T-cell (primary cell): Measurements from ENCODE around the gene HINFP. TPM values are rescaled to one million over a fixed set of nuclear protein-coding genes. Genes with fewer than 3 reads are reported as not detected.

Experiments
- ATAC-seq, 4 experiments: fragments of 200-7000 bp in 3 of 4; fragments of 150-1000 bp in 1 of 4; cut with Tn5 transposase; replicated peaks in 1 of 4; 1 replicate in 3 of 4; 2 replicates in 1 of 4; pipeline ENCODE4 v1.10.0; 2021; ENCODE audit warnings: moderate library complexity in 3 of 4, mild to moderate bottlenecking in 2 of 4, moderate number of reproducible peaks in 1 of 4
- CTCF ChIA-PET, 2 donors: fragments of 300-600 bp; sonication (Branson Sonifier 250); formaldehyde crosslinking; loops; one replicate each; lab custom pipeline; 2022; ENCODE audit warnings: antibody characterized with exemption in 2 of 2; lab: Charles Lee
- POLR2A ChIA-PET, 2 donors: fragments of 300-600 bp; sonication (Branson Sonifier 250); formaldehyde crosslinking; loops; one replicate each; lab custom pipeline; 2022; ENCODE audit warnings: antibody characterized with exemption in 2 of 2; lab: Charles Lee
- DNase-seq, 35 experiments: peaks; one replicate each; pipeline versions ENCODE4 v3.0.0 to v3.0.0-alpha.2; 2013 to 2023
- H3K27ac ChIP-seq: one replicate; pipeline ENCODE4 v1.5.1; 2013; ENCODE audit warnings: low read length
- H3K27me3 ChIP-seq, 2 experiments: replicated peaks in 1 of 2; 1 replicate in 1 of 2; 2 replicates in 1 of 2; pipeline versions ENCODE4 v1.6.1 to v1.7.0; 2013; ENCODE audit warnings: low read length in 1 of 2, mixed read lengths in 1 of 2; ENCODE audit not compliant: control insufficient read depth in 2 of 2, insufficient read depth in 2 of 2; ENCODE audit errors: extremely low read depth in 1 of 2
- H3K36me3 ChIP-seq, 2 donors: 1 replicate in 1 of 2; 2 replicates in 1 of 2; pipeline versions ENCODE4 v1.6.1 to v1.7.0; 2013; ENCODE audit warnings: low read length in 1 of 2; ENCODE audit not compliant: control insufficient read depth in 2 of 2, insufficient read depth in 1 of 2; ENCODE audit errors: extremely low read depth in 1 of 2
- H3K4me1 ChIP-seq, 2 experiments: 1 replicate in 1 of 2; 2 replicates in 1 of 2; pipeline versions ENCODE4 v1.6.1 to v1.7.0; 2013; ENCODE audit warnings: low read length in 2 of 2, mixed read lengths in 1 of 2; ENCODE audit not compliant: insufficient read depth in 2 of 2, control insufficient read depth in 1 of 2; ENCODE audit errors: extremely low read depth in 1 of 2
- H3K4me3 ChIP-seq, 2 donors: 1 replicate in 1 of 2; 2 replicates in 1 of 2; pipeline versions ENCODE4 v1.5.1 to v1.7.0; 2013; ENCODE audit warnings: mild to moderate bottlenecking in 2 of 2, low read length in 1 of 2, moderate library complexity in 1 of 2; ENCODE audit not compliant: control insufficient read depth in 1 of 2; ENCODE audit errors: extremely low read depth in 1 of 2
- H3K9me3 ChIP-seq: 2 replicates; pipeline ENCODE4 v1.7.0; 2013
- H3K27ac Mint-ChIP-seq, 2 donors: one replicate each; pipeline ENCODE4 v1.8.0; 2020 to 2021; ENCODE audit warnings: mild to moderate bottlenecking in 2 of 2, mixed read lengths in 2 of 2
- H3K27me3 Mint-ChIP-seq, 2 donors: one replicate each; pipeline ENCODE4 v1.8.0; 2021 to 2022; ENCODE audit warnings: mixed read lengths in 2 of 2
- H3K36me3 Mint-ChIP-seq: one replicate; pipeline ENCODE4 v1.8.0; 2021; ENCODE audit warnings: mixed read lengths
- H3K4me1 Mint-ChIP-seq, 3 donors: one replicate each; pipeline ENCODE4 v1.8.0; 2020 to 2022; ENCODE audit warnings: mixed read lengths in 3 of 3, mild to moderate bottlenecking in 1 of 3
- H3K4me3 Mint-ChIP-seq, 3 donors: one replicate each; pipeline ENCODE4 v1.8.0; 2020 to 2022; ENCODE audit warnings: mild to moderate bottlenecking in 3 of 3, mixed read lengths in 3 of 3, moderate library complexity in 3 of 3
- H3K9me3 Mint-ChIP-seq, 3 donors: one replicate each; pipeline ENCODE4 v1.8.0; 2020 to 2022; ENCODE audit warnings: mixed read lengths in 3 of 3
- WGBS: methylation state at CpG from one replicate; pipeline ENCODE4 v1.1.5; 2013; ENCODE audit warnings: missing lambda C conversion rate; ENCODE audit not compliant: insufficient coverage; 5-methylcytosine and 5-hydroxymethylcytosine counted together
- total RNA-seq, 35 experiments: library from RNA in 6 of 35; stranded (reverse) in 6 of 35; fragments of 120-200 nt in 1 of 35; gene quantifications; one replicate each; pipeline versions ENCODE4 v1.2.1 to v1.2.4 and lab custom pipeline; 2013 to 2026

HINFP gene
- total RNA-seq, 5 donors from 2014 or later (not counting 1 experiment from before 2014, with no cell fraction given): 30.0 to 68.5 (median 56.7) TPM

- under 1% methylated on average over 19 of the region's 19 CpGs for WGBS
These were observed 26.6 kb upstream of the HINFP start for GRCh38 chr11:119094816-119095065.

GRCh38 chr11:119095066-119095880, 26.1 kb upstream of the HINFP start:
- POLR2A ChIA-PET: interaction anchor here (0.6 to 2.0 kb wide), 12 partner anchors 9 to 220 kb away, joined by 3 to 15 read pairs (median 4); partner anchors contain the start of genes C2CD2L (in 2 of the 2), VPS11 (in 2 of the 2), HINFP (in 1 of the 2) and HMBS (in 1 of the 2)
- Mint-ChIP-seq H3K4me3 (peak overlapping the region; percentile 88 to 98 (median 92)), H3K27me3 (no peaks in the 10 kb centered on the region), H3K4me1 (peaks cover 38 to 39% (median 38%) of the 10 kb centered on the region in 3 donors), H3K9me3 (no peaks in the 10 kb centered on the region), H3K36me3 (peaks cover 28% of the 10 kb centered on the region), H3K27ac (peak overlapping the region; percentile 90 to 93)
- under 1% methylated on average over 70 of the region's 79 CpGs for WGBS
- DNase-seq (peak; percentile 97 to 100 (median 99)), ATAC-seq (peak; percentile 85 to 90 (median 88))
- H3K9me3 ChIP-seq: no peaks in the 10 kb centered on the region
- peak overlapping the region; percentile 46 for H3K27ac ChIP-seq
- H3K4me3 ChIP-seq: peak overlapping the region; percentile 73 to 95
- H3K36me3 ChIP-seq: peaks cover 0 to 28% of the 10 kb centered on the region in 2 donors
- CTCF ChIA-PET: interaction anchor here (0.9 to 1.7 kb wide), 4 partner anchors 10 to 101 kb away, joined by 3 to 7 read pairs (median 5); partner anchors contain the start of genes C2CD2L (in 1 of the 2), HINFP (in 1 of the 2) and HMBS (in 1 of the 2)
- no peaks in the 10 kb centered on the region for H3K27me3 ChIP-seq
- peaks cover 9 to 32% of the 10 kb centered on the region in 2 experiments for H3K4me1 ChIP-seq

More at GRCh38 chr11:119094816-119095065, 26.6 kb upstream of the HINFP start:
- Histone ChIP-seq H3K9me3 (no peaks in the 10 kb centered on the region), H3K27ac (peak overlapping the region; percentile 46), H3K4me1 (peaks cover 7 to 29% of the 10 kb centered on the region in 2 experiments), H3K4me3 (peak overlapping the region; percentile 73 to 95), H3K36me3 (peaks cover 0 to 28% of the 10 kb centered on the region in 2 donors), H3K27me3 (no peaks in the 10 kb centered on the region)
- peak overlapping the region; percentile 90 to 93 for H3K27ac Mint-ChIP-seq
- peaks cover 34% of the 10 kb centered on the region for H3K36me3 Mint-ChIP-seq
- CTCF ChIA-PET: interaction anchor here (0.9 to 1.7 kb wide), 4 partner anchors 10 to 102 kb away, joined by 3 to 7 read pairs (median 5); partner anchors contain the start of genes C2CD2L (in 1 of the 2), HINFP (in 1 of the 2) and HMBS (in 1 of the 2)
- peak; percentile 43 to 59 (median 52) for ATAC-seq
- no peaks in the 10 kb centered on the region for H3K9me3 Mint-ChIP-seq
- H3K27me3 Mint-ChIP-seq: no peaks in the 10 kb centered on the region
- peak overlapping the region; percentile 88 to 98 (median 92) for H3K4me3 Mint-ChIP-seq
- peaks cover 33% of the 10 kb centered on the region in 3 donors for H3K4me1 Mint-ChIP-seq
- peak in 3 of 35 experiments; percentile 27 to 75 (median 37) for DNase-seq
- POLR2A ChIA-PET: interaction anchor here (0.5 to 2.0 kb wide), 14 partner anchors 8 to 165 kb away, joined by 3 to 15 read pairs (median 4); partner anchors contain the start of genes C2CD2L (in 2 of the 2), VPS11 (in 2 of the 2), HINFP (in 1 of the 2) and HMBS (in 1 of the 2)

DNA sequence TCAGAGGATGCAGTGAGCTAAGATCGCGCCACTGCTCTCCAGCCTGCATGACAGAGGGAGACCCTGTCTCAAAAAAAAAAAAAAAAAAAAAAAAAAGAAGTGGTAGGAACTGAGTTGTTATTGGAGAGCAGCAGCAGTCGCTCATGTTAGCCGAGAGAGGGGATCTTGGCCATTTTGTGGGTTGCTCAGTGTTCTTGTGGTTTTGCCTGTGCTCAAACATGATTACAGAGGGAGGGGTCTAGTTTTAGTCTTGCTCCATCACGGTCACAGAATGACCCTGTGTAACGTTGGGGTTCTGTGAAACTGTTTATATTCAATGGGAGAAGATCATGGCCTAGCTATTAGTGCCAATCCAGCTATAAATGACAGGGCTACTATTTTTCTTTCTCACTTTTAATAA, 21.7 kb upstream of the HINFP start:
- no peak overlapping the region for H3K27ac Mint-ChIP-seq
- no peak overlapping the region for H3K4me3 ChIP-seq
- 80% methylated on average over 1 of the region's 6 CpGs for WGBS
- no peaks in the 10 kb centered on the region for H3K27me3 Mint-ChIP-seq
- peaks cover 0 to 25% of the 10 kb centered on the region in 2 donors for H3K36me3 ChIP-seq
- peak overlapping the region; percentile 86 to 98 (median 97) for H3K4me3 Mint-ChIP-seq
- peaks cover 46 to 55% (median 50%) of the 10 kb centered on the region in 3 donors for H3K4me1 Mint-ChIP-seq
- H3K4me1 ChIP-seq: peaks cover 14 to 36% of the 10 kb centered on the region in 2 experiments
- H3K27me3 ChIP-seq: no peaks in the 10 kb centered on the region
- ChIA-PET CTCF (interaction anchor here in 1 of 2 donors (0.6 to 1.3 kb wide), 3 partner anchors 7 to 239 kb away, joined by 4 to 5 read pairs (median 5); partner anchors contain the start of gene C2CD2L), POLR2A (interaction anchor here (0.6 to 0.7 kb wide), 2 partner anchors 12 to 555 kb away, joined by 3 to 5 read pairs; no protein-coding TSS in a partner anchor)
- no peak overlapping the region for H3K27ac ChIP-seq
- ATAC-seq (no peak), DNase-seq (no peak)
- H3K9me3 Mint-ChIP-seq: no peaks in the 10 kb centered on the region
- H3K9me3 ChIP-seq: no peaks in the 10 kb centered on the region
- H3K36me3 Mint-ChIP-seq: peaks cover 23% of the 10 kb centered on the region

DNA sequence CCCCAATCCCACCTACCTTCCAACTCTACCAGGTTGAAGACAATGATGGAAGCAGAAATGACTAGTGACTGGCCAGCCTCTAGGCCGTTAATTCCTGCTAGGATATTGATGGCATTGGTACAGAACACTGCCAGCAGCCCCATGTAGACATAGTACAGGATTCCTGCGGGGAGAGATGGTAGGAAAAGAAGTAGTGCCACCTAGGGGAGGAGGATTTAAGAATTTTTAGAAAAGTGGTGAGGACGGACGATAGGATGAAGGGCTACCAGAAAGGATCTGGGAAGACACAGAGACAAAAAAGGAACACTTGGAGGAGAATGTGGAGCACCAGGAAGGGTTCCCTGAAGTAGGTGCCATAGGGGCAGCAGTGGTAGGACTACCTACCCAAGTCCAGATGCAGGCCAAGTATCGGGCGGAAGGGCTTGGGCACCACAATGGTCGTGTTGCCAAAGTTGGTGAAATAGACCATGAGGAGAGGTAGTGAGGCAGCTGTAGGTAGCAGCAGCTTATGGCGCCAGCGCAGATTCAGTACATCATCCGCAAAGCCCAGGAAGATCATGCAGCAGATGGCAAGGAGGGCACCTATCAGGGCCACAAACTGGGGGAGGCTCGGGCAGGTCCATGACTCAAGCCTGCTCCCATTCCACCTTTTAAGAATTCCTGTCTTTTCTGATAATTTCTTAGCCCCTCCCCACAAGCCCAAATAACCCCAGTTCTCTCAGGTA, 21.0 kb upstream of the HINFP start:
- no peaks in the 10 kb centered on the region for H3K27me3 ChIP-seq
- Mint-ChIP-seq H3K9me3 (no peaks in the 10 kb centered on the region), H3K4me3 (peak overlapping the region; percentile 86 to 98 (median 97)), H3K4me1 (peaks cover 41 to 58% (median 52%) of the 10 kb centered on the region in 3 donors), H3K36me3 (peaks cover 23% of the 10 kb centered on the region), H3K27ac (peak overlapping the region; percentile 45 to 68), H3K27me3 (no peaks in the 10 kb centered on the region)
- 45% methylated on average over 7 of the region's 11 CpGs for WGBS
- CTCF ChIA-PET: interaction anchor here in 1 of 2 donors (0.8 kb wide), 1 partner anchor 15 kb away, joined by 4 read pairs; no protein-coding TSS in a partner anchor
- DNase-seq (peak in 1 of 35 experiments; percentile 30), ATAC-seq (no peak)
- peaks cover 14 to 36% of the 10 kb centered on the region in 2 experiments for H3K4me1 ChIP-seq
- H3K4me3 ChIP-seq: peak overlapping the region in 1 of 2 donors; percentile 98
- POLR2A ChIA-PET: interaction anchor here in 1 of 2 donors (1.0 kb wide), 1 partner anchor 14 kb away, joined by 5 read pairs; no protein-coding TSS in a partner anchor
- H3K36me3 ChIP-seq: peaks cover 0 to 25% of the 10 kb centered on the region in 2 donors
- no peak overlapping the region for H3K27ac ChIP-seq
- H3K9me3 ChIP-seq: no peaks in the 10 kb centered on the region

DNA sequence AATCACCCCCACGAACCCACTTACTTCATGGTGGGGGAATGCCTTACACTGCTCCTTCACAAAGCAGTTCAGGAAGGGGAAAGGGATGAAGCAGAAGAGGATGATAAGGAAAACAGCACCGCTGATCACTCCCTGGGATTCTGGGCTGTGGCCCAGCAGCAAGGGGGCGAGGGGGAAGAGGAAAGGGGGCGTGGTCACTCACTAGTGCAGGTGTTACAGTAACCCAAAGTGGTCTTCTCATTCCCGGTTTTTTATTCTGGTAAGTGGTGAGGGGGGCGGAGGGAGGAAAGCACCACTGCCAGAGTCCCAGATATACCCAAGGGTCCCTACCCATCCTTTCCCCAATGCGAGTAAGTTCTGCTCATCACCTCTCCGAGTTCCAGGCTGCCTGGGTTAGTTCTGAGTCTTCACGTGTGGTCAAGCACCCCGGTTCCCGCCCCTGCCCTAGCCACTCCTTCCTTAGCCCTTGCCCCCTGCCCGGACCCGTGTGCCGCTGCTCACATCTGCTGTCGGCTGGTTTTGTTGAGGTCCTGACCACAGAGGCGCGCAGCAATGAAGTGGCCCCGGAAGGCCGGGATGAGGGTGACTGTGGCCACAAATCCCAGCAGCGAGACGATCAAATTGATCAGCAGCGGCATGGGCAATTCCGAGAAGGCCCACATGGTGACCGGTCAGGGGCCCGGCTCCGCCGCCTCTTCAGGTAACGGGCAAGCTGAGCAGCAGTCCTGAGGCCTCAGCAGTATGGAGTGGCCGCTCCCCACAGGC, 20.2 kb upstream of the HINFP start:
- ATAC-seq: peak in 3 of 4 experiments; percentile 4 to 9 (median 6)
- Mint-ChIP-seq H3K27me3 (no peaks in the 10 kb centered on the region), H3K27ac (peak overlapping the region; percentile 99 to 100), H3K9me3 (no peaks in the 10 kb centered on the region), H3K36me3 (peaks cover 23% of the 10 kb centered on the region), H3K4me3 (peak overlapping the region; percentile 86 to 98 (median 97)), H3K4me1 (peaks cover 37 to 51% (median 45%) of the 10 kb centered on the region in 3 donors)
- H3K27ac ChIP-seq: peak overlapping the region; percentile 87
- H3K4me3 ChIP-seq: peak overlapping the region; percentile 83 to 98
- no peak for DNase-seq
- ChIA-PET CTCF (interaction anchor here (0.6 to 1.5 kb wide), 11 partner anchors 9 to 243 kb away, joined by 3 to 24 read pairs (median 4); partner anchors contain the start of genes VPS11 (in 2 of the 2), CBL (in 1 of the 2), HINFP (in 1 of the 2) and HMBS (in 1 of the 2)), POLR2A (interaction anchor here (0.6 to 1.5 kb wide), 5 partner anchors 8 to 849 kb away, joined by 3 to 17 read pairs (median 6); partner anchors contain the start of genes HMBS (in 1 of the 2) and VPS11 (in 1 of the 2))
- WGBS: under 1% methylated on average over 24 of the region's 29 CpGs
- H3K27me3 ChIP-seq: no peaks in the 10 kb centered on the region
- no peaks in the 10 kb centered on the region for H3K9me3 ChIP-seq
- H3K36me3 ChIP-seq: peaks cover 0 to 25% of the 10 kb centered on the region in 2 donors
- H3K4me1 ChIP-seq: peaks cover 12 to 29% of the 10 kb centered on the region in 2 experiments
